Epithelial cell of proximal tubule (primary cell): ENCODE data around the gene RABL2B. TPM values are rescaled to one million over a fixed set of nuclear protein-coding genes. Genes with fewer than 3 reads are reported as not detected.

ENCODE experiments used
- DNase-seq: peaks from one replicate; pipeline ENCODE4 v3.0.0-alpha.2; 2011; ENCODE audit warnings: low read depth
- H3K4me3 ChIP-seq: 2 replicates; pipeline ENCODE4 v1.5.1; 2011; ENCODE audit warnings: low read depth, mild to moderate bottlenecking, low read length
- CTCF ChIP-seq: conservative IDR thresholded peaks from 2 replicates; pipeline ENCODE4 v1.5.1; 2012; ENCODE audit warnings: low read depth, mild to moderate bottlenecking, low read length
- total RNA-seq: library from RNA; depleted of rRNA; stranded (reverse); fragments of >200 nt; gene quantifications from 2 replicates; pipeline ENCODE4 v1.2.3, GENCODE V29; 2015

RABL2B gene
- total RNA-seq, 1 donor from 2014 or later, result 14.6 TPM

- no peak for TF ChIP-seq CTCF
- H3K4me3 ChIP-seq, result no peak overlapping the region
- no peak for DNase-seq
These were observed 63.6 kb downstream of the RABL2B start for GRCh38 chr22:50719814-50720300.

- no peak overlapping the region for H3K4me3 ChIP-seq
- no peak for TF ChIP-seq CTCF
- no peak for DNase-seq
These were observed 65.1 kb downstream of the RABL2B start for GRCh38 chr22:50718352-50718709.

GRCh38 chr22:50717709-50718351, 65.6 kb downstream of the RABL2B start:
- no peak overlapping the region for H3K4me3 ChIP-seq
- DNase-seq, result no peak
- TF ChIP-seq CTCF, result no peak

Other genes with a start within 250 kb of the RABL2B start
- 0.07 TPM in 1 of 2 replicates, not detected in the other for gene KLHDC7B, start 237.7 kb downstream of the RABL2B start, total RNA-seq
- 1.0 TPM in 1 of 2 replicates, not detected in the other for gene SYCE3, start 220.7 kb downstream of the RABL2B start, total RNA-seq
- gene CPT1B, start 205.2 kb downstream of the RABL2B start, total RNA-seq, result 1.2 and 4.0 TPM in 2 replicates
- 29.5 and 50.4 TPM in 2 replicates for gene CHKB, start 200.8 kb downstream of the RABL2B start, total RNA-seq
- 0.23 and 0.43 TPM in 2 replicates for gene MAPK8IP2, start 182.8 kb downstream of the RABL2B start, total RNA-seq
- gene ARSA, start 155.5 kb downstream of the RABL2B start, total RNA-seq, result 25.5 and 58.5 TPM in 2 replicates
- gene SHANK3, start 110.8 kb downstream of the RABL2B start, total RNA-seq, result 1.4 and 3.6 TPM in 2 replicates
- not detected in 2 replicates for gene ACR, start 45.4 kb downstream of the RABL2B start, total RNA-seq